OCI-LY3 (cell line): ENCODE measurements around the gene BICC1.

Experiments
- H2AFZ ChIP-seq: fragments of 200-600, 300-600 bp; shearing (Covaris generic); 2 replicates; pipeline ENCODE4 v1.6.0; 2014; ENCODE audit warnings: antibody characterized with exemption, low read depth, low read length
- H3K27ac ChIP-seq: fragments of 200-600, 300-600 bp; sonication (generic); 2 replicates; pipeline ENCODE4 v1.5.1; 2014; ENCODE audit warnings: mild to moderate bottlenecking, low read length, moderate library complexity, mixed read lengths
- H3K27me3 ChIP-seq: fragments of 200-600, 300-600 bp; sonication (generic); 2 replicates; pipeline ENCODE4 v1.6.1; 2014; ENCODE audit warnings: low read depth, low read length, mixed read lengths
- H3K36me3 ChIP-seq: fragments of 200-600, 300-600 bp; sonication (generic); replicated peaks from 2 replicates; pipeline ENCODE3; 2014; ENCODE audit warnings: low read depth, low read length, mixed read lengths
- H3K4me1 ChIP-seq: fragments of 300-600, 200-600 bp; sonication (generic); 2 replicates; pipeline ENCODE4 v1.6.1; 2014; ENCODE audit warnings: low read length, mixed read lengths
- H3K4me2 ChIP-seq: fragments of 200-600, 300-600 bp; sonication (generic); 2 replicates; pipeline ENCODE4 v1.6.1; 2014; ENCODE audit warnings: low read length, mixed read lengths
- H3K4me3 ChIP-seq: fragments of 300-600, 200-600 bp; sonication (generic); 2 replicates; pipeline ENCODE4 v1.5.1; 2014; ENCODE audit warnings: antibody characterized with exemption, mild to moderate bottlenecking, low read length, moderate library complexity
- H3K79me2 ChIP-seq: fragments of 300-600, 200-600 bp; shearing (Covaris generic); 2 replicates; pipeline ENCODE4 v1.6.1; 2014; ENCODE audit warnings: mild to moderate bottlenecking, low read length, mixed read lengths
- H3K9ac ChIP-seq: fragments of 300-600, 200-600 bp; shearing (Covaris generic); 2 replicates; pipeline ENCODE4 v1.6.0; 2014; ENCODE audit warnings: mild to moderate bottlenecking, low read length, moderate library complexity
- H3K9me3 ChIP-seq: fragments of 200-600, 300-600 bp; shearing (Covaris generic); 2 replicates; pipeline ENCODE4 v1.6.1; 2014; ENCODE audit warnings: low read length, mixed read lengths; ENCODE audit not compliant: insufficient read depth
- H4K20me1 ChIP-seq: fragments of 200-600, 300-600 bp; sonication (generic); 2 replicates; pipeline ENCODE4 v1.6.1; 2016; ENCODE audit warnings: low read length, mixed read lengths; ENCODE audit not compliant: insufficient read depth
- CTCF ChIP-seq: fragments of 200-600, 300-600 bp; sonication (generic); IDR thresholded peaks from 2 replicates; pipeline ENCODE4 v1.5.1; 2014; ENCODE audit warnings: antibody characterized with exemption, low read length, low read depth
- EZH2phosphoT487 ChIP-seq: fragments of 200-600 bp; shearing (Covaris generic); IDR thresholded peaks from 2 replicates; pipeline ENCODE4 v1.6.1; 2018; ENCODE audit warnings: antibody characterized with exemption, mixed run types, low read depth

BICC1 gene

DNA sequence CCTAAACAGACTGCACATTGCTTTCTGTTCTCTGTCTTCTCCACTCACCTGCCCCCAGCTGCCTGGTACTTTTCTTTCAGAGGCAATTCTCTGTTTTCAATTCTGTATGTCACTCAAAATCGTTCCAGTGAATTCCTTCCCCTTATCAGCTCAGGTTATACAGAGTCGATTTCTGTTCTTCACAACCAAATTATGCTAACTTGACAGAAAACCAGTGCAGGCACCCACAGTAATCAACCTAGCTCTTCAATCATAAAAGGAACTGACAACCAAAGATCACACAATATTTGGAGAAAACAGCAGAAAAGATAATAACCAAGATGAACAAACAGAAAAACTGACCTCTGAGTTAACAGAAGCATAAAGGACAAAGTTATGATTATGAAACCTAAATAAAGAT, 360.5 kb downstream of the BICC1 start:
- Histone ChIP-seq H3K9me3 (no peaks in the 10 kb centered on the region), H3K9ac (no peak overlapping the region), H3K36me3 (no peaks in the 10 kb centered on the region), H2AFZ (no peak overlapping the region), H3K79me2 (no peaks in the 10 kb centered on the region), H3K27me3 (no peaks in the 10 kb centered on the region), H3K4me2 (no peak overlapping the region), H4K20me1 (no peaks in the 10 kb centered on the region), H3K4me3 (no peak overlapping the region), H3K4me1 (no peaks in the 10 kb centered on the region), H3K27ac (no peak overlapping the region)
- TF ChIP-seq CTCF (no peak), EZH2phosphoT487 (no peak)
